ENCODE data around the gene ZNF343. TPM values are rescaled to one million over a fixed set of nuclear protein-coding genes. Genes with fewer than 3 reads are reported as not detected.

ZNF343 gene
- total RNA-seq, 1 donor = 6.9 TPM

DNA sequence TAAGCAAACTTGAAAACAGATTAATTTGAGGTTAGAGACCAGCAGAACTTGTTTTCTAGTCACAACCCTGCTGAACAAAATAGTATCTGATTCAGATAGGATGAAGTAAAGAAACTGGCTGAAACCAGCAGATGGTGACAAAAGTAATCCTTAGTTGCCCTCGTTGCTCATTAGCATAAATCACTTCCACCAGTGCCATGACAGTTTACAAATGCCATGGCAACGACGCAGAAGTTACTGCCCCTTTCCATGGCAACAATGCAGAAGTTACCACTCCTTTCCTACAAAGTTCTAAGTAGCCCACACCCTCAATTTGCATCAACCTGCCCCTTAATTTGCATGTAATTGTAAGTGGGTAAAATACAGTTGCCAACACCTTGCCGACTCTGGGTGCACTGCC, 61.9 kb downstream of the ZNF343 start:
- H2AFZ ChIP-seq (ENCODE audit: low read length) = no peak overlapping the region
- no peak overlapping the region for H3K4me2 ChIP-seq (ENCODE audit: insufficient read depth, low read length)

More for the DNA sequence above, 61.9 kb downstream of the ZNF343 start:
- TF ChIP-seq, protein P1, sequence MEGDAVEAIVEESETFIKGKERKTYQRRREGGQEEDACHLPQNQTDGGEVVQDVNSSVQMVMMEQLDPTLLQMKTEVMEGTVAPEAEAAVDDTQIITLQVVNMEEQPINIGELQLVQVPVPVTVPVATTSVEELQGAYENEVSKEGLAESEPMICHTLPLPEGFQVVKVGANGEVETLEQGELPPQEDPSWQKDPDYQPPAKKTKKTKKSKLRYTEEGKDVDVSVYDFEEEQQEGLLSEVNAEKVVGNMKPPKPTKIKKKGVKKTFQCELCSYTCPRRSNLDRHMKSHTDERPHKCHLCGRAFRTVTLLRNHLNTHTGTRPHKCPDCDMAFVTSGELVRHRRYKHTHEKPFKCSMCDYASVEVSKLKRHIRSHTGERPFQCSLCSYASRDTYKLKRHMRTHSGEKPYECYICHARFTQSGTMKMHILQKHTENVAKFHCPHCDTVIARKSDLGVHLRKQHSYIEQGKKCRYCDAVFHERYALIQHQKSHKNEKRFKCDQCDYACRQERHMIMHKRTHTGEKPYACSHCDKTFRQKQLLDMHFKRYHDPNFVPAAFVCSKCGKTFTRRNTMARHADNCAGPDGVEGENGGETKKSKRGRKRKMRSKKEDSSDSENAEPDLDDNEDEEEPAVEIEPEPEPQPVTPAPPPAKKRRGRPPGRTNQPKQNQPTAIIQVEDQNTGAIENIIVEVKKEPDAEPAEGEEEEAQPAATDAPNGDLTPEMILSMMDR (IDR thresholded peaks at IDR 0.05; ENCODE audit: extremely low read depth, low read depth, low read length) = no peak
- Histone ChIP-seq H3K4me1 (ENCODE audit: insufficient read depth, low read length) (peaks cover 5% of the 10 kb centered on the region), H3K9me3 (ENCODE audit: low read depth, low read length) (no peaks in the 10 kb centered on the region), H3K36me3 (ENCODE audit: insufficient read depth, low read length) (no peaks in the 10 kb centered on the region), H3K27ac (ENCODE audit: low read depth, low read length) (no peak overlapping the region), H3K4me3 (ENCODE audit: insufficient read depth, low read length) (no peak overlapping the region), H3K27me3 (ENCODE audit: insufficient read depth, low read length) (peaks cover 7% of the 10 kb centered on the region), H3K79me2 (ENCODE audit: insufficient read depth, low read length) (no peaks in the 10 kb centered on the region), H4K20me1 (ENCODE audit: insufficient read depth, low read length) (no peaks in the 10 kb centered on the region)
- no peak for DNase-seq (ENCODE audit: insufficient read length, low spot score, missing footprints)

Small RNA genes within 50 kb of the gene (small RNA-seq; reads per million reads assigned to genes)
- not detected for gene RF00019

Other genes starting within 250 kb of the ZNF343 start
- gene TGM3, start 212.9 kb downstream of the ZNF343 start, total RNA-seq = not detected in 2 replicates
- not detected in 2 replicates for gene TGM6, start 128.0 kb downstream of the ZNF343 start, total RNA-seq
- 99.3 and 109 TPM in 2 replicates for gene SNRPB, start 38.1 kb downstream of the ZNF343 start, total RNA-seq
- gene TMC2, start 27.7 kb upstream of the ZNF343 start, total RNA-seq = not detected in 2 replicates
- 86.0 and 91.2 TPM in 2 replicates for gene NOP56, start 143.7 kb upstream of the ZNF343 start, total RNA-seq
- 67.5 and 71.7 TPM in 2 replicates for gene IDH3B, start 155.3 kb upstream of the ZNF343 start, total RNA-seq
- gene EBF4, start 183.9 kb upstream of the ZNF343 start, total RNA-seq = under 0.01 and 0.29 TPM in 2 replicates

Measured in osteoblast (primary cell).